Cardiac muscle cell (in vitro differentiated cells and primary cell): ENCODE results near the gene ATE1. TPM values are rescaled to one million over a fixed set of nuclear protein-coding genes. Genes with fewer than 3 reads are reported as not detected.

Experiments used
- DNase-seq, 2 donors: peaks; one replicate each; pipeline versions ENCODE4 v3.0.0 to v3.0.0-alpha.2; 2010 to 2017; ENCODE audit warnings: low read depth in 1 of 2, low spot score in 1 of 2
- H3K27ac ChIP-seq: fragments of 200-600 bp; sonication (generic); 2 replicates; pipeline ENCODE4 v1.5.1; 2016
- H3K27me3 ChIP-seq: fragments of 200-600 bp; sonication (generic); 2 replicates; pipeline ENCODE4 v1.6.0; 2016; ENCODE audit warnings: control low read depth
- H3K36me3 ChIP-seq: fragments of 200-600 bp; sonication (generic); 2 replicates; pipeline ENCODE4 v1.5.1; 2016; ENCODE audit warnings: control low read depth
- H3K4me1 ChIP-seq: fragments of 200-600 bp; sonication (generic); 2 replicates; pipeline ENCODE4 v1.8.1; 2017; ENCODE audit warnings: low read depth, mild to moderate bottlenecking, mixed run types
- H3K4me3 ChIP-seq: fragments of 200-600 bp; sonication (generic); 2 replicates; pipeline ENCODE4 v1.5.1; 2016; ENCODE audit warnings: mild to moderate bottlenecking
- H3K9me3 ChIP-seq: fragments of 200-600 bp; sonication (generic); 2 replicates; pipeline ENCODE4 v1.5.1; 2017; ENCODE audit warnings: low read depth, mild to moderate bottlenecking, control low read depth
- CTCF ChIP-seq: IDR thresholded peaks from 2 replicates; pipeline ENCODE4 v1.5.1; 2012; ENCODE audit warnings: low read depth, mild to moderate bottlenecking, low read length
- polyA plus RNA-seq: library from polyadenylated mRNA; unstranded; fragments of >200 nt; fragmentation: Nextera tagmentation; extraction: Ambion mirVana; gene quantifications from 2 replicates; pipeline ENCODE4 v1.2.1, GENCODE V29; 2016
- total RNA-seq: library from RNA; depleted of rRNA; stranded (reverse); fragments of >200 nt; gene quantifications from 2 replicates; pipeline ENCODE4 v1.2.3, GENCODE V29; 2016

ATE1 gene
- total and polyA plus RNA-seq, 2 experiments from 2014 or later: 18.4 to 21.4 TPM

GRCh38 chr10:121740069-121740468 lies 187.8 kb downstream of the ATE1 start:
- Histone ChIP-seq H3K9me3 (no peaks in the 10 kb centered on the region), H3K4me1 (peaks cover 17% of the 10 kb centered on the region), H3K27ac (no peak overlapping the region), H3K27me3 (no peaks in the 10 kb centered on the region), H3K36me3 (no peaks in the 10 kb centered on the region), H3K4me3 (no peak overlapping the region)
- DNase-seq: no peak
- no peak for TF ChIP-seq CTCF

- H3K36me3 ChIP-seq: no peaks in the 10 kb centered on the region
- no peaks in the 10 kb centered on the region for H3K27me3 ChIP-seq
- no peak overlapping the region for H3K4me3 ChIP-seq
- no peaks in the 10 kb centered on the region for H3K9me3 ChIP-seq
- peaks cover 17% of the 10 kb centered on the region for H3K4me1 ChIP-seq
- TF ChIP-seq CTCF: no peak
- H3K27ac ChIP-seq: no peak overlapping the region
- no peak for DNase-seq
Measured at GRCh38 chr10:121739114-121739513, 188.7 kb downstream of the ATE1 start.

- Histone ChIP-seq H3K27ac (peak overlapping the region; percentile 77), H3K4me3 (no peak overlapping the region), H3K4me1 (peaks cover 17% of the 10 kb centered on the region), H3K36me3 (no peaks in the 10 kb centered on the region), H3K27me3 (no peaks in the 10 kb centered on the region), H3K9me3 (no peaks in the 10 kb centered on the region)
- no peak for TF ChIP-seq CTCF
- DNase-seq: peak; percentile 41 to 56
Measured at GRCh38 chr10:121736315-121737130, 191.3 kb downstream of the ATE1 start.

DNA sequence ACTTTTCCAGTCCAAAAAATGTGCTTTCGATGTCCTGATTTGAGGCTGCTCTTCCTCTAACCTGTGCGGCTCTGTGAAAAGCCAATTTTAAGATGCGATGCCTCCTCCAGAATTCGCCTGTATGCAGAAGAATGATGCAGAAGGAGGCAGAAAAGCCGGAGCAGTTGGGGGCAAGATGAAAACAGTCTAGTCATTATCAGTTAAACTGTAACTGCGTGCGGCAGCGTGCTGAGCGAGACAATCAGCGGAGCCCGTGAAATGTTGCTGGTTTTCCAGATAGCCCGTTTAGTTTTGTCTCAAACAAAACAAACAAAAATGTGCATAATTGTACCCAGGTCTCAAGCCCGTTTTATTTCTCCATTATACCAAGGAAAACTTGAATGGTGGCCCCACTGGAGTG lies 192.6 kb downstream of the ATE1 start:
- TF ChIP-seq CTCF: no peak
- H3K27ac ChIP-seq: no peak overlapping the region
- H3K4me3 ChIP-seq: no peak overlapping the region
- DNase-seq: no peak
- no peaks in the 10 kb centered on the region for H3K27me3 ChIP-seq
- H3K4me1 ChIP-seq: peaks cover 17% of the 10 kb centered on the region
- H3K36me3 ChIP-seq: no peaks in the 10 kb centered on the region
- H3K9me3 ChIP-seq: no peaks in the 10 kb centered on the region

GRCh38 chr10:121734589-121735045 lies 193.2 kb downstream of the ATE1 start:
- Histone ChIP-seq H3K4me3 (no peak overlapping the region), H3K36me3 (no peaks in the 10 kb centered on the region), H3K27ac (no peak overlapping the region), H3K9me3 (no peaks in the 10 kb centered on the region), H3K27me3 (no peaks in the 10 kb centered on the region), H3K4me1 (peaks cover 17% of the 10 kb centered on the region)
- TF ChIP-seq CTCF: peak; percentile 68
- peak; percentile 32 to 48 for DNase-seq
